Fibroblast of skin of right quadriceps (primary cell): ENCODE results near the gene PIBF1.
"Not testable (repeated sequence)": the region's sequence is repeated elsewhere in the genome, so short reads cannot be mapped to it uniquely, and the experiment has no call there.

Experiments
- DNase-seq: peaks from one replicate; pipeline ENCODE4 v3.0.0-alpha.2; 2013

Gene PIBF1

DNA sequence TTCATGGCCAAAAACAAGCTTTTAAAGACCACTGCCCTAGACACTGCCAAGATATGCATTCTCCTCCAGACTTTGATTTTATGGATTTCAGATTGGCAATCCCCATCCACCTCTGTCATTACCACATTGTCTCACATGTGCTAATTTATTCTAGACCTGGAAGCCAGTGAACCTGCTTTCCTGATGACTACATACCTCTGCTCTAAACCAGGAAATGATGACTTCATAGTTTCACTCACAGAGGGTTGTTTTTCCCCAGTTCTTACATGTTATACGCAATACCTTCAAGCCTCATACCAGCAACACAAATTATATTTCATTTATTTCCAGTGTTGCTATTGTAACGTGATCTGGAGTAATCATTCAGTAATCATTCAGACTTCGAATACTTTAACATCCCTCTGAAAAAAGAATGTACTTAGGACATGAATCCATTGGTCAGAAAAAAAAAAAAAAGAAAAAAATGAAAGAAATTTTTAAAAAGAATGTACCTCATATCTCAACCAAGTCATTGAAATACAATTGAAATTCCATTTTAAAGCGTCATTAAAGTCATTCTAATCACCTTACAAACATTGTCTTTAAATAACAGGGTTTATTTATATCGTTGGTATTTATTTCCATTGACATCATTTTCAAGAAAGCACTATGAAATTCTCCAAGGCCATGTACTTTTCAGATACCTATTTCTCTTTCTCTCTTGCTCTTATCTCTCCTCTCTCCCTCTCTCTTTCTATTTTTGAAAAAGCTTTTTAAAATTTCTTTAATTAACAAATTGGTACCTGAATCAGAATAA, 243.5 kb downstream of the PIBF1 start:
- peak; percentile 8 for DNase-seq

- no peak for DNase-seq
Observed at GRCh38 chr13:73034901-73035300, 253.0 kb downstream of the PIBF1 start.

DNA sequence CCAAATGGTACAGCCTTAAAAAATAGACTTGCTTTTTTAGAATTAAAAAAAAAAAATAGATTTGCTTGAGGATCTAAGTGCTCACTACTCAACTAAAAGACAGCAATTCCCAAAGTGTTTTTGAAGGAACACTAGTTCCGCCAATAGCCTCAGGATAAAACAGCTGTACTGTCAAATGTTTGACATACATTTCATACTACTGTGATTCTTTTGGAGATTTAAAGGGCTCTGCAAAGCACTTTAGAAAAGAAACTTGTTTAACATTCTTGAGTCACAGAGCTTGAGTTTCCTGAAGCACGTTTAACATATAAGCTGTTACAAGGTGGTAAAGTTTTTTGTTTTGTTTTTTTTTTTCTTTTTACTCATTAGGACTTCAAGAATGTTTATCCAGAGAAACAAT, 253.7 kb downstream of the PIBF1 start:
- no peak for DNase-seq

DNA sequence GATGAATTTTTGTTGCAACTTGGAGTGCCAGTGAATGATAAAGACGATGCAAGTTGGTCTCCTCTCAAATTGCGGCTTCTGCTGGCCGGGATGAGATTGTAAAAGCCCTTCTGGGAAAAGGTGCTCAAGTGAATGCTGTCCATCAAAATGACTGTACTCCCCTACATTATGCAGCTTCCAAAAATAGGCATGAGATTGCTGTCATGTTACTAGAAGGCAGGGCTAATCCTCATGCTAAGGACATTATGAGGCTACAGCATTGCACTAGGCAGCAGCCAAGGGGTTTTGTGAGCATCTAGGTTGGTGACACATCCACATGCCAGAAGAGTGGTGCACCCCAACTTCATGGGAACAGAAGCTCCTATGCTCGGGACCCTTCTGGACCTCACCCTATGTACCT, 254.6 kb downstream of the PIBF1 start:
- no peak for DNase-seq

DNA sequence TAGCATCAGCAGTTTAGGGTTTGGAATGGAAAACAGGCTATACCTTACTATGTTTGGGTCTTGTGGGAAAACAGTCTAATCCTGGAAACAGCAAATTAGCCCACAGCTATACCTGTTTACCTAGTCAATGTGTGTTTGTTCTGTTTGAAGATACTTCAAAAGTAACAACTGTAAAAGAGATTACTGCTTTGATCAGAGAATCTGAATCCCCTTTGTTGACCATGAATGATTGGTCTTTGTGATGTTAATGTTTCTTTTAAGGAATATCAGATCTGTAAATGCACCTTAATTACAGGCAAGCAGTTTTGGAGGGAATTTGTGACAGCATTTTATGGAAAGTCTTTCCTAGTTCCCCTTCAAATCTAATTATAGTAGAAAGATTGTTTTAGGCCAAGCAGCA, 256.1 kb downstream of the PIBF1 start:
- DNase-seq, result no peak

GRCh38 chr13:73039201-73040108, 257.5 kb downstream of the PIBF1 start:
- DNase-seq, result no peak

DNA sequence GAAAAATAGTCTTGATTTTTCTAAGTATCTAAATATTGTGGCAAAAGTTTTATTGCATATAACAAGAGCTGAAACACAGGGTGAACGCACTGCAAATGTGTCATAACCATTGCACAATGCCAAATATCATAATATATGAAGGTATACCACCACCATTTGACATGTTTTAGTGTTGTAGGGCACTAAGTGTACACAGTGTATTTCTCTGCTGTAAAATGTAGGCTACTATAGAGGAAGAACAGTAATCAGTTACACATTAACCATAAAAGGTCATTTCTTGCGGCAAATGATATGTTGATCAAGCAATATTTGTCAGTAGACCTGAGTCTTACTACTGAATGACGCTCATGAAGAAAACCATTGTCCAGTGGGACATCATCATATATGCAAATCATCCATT, 258.6 kb downstream of the PIBF1 start:
- no peak for DNase-seq

DNA sequence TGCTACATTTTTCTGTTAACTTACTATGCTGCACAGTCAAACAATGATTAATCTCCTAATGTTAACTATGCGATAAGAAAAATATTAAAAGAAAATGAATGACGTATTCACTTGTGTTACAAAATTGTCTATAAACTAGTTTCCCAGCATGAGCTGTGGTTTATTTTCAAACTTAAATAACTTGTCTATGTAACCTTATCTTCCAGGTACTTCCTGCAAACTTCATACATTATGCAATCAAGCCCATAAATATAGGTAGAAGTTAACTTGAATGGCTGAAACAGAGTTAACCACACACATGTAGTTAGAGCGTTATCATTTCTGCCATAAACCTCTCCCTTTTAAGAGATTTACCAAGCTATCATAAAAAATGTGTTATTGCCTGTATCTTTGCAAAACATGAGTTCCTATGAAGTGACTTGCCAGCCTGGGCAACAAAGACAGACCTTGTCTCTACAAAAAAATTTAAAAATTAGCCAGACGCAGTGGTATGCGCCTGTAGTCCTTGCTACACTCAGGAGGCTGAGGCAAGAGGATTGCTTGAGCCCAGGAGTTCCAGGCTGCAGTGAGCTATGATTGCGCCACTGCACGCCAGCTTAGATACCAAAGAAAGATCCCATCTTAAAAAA, 259.1 kb downstream of the PIBF1 start:
- DNase-seq, result peak; percentile 5

- no peak for DNase-seq
Observed at GRCh38 chr13:73045031-73045430, 263.1 kb downstream of the PIBF1 start.

- not testable (repeated sequence) for DNase-seq
Observed at GRCh38 chr13:73048615-73049014, 266.7 kb downstream of the PIBF1 start.

- DNase-seq, result no peak
Observed at GRCh38 chr13:73054712-73055111, 272.8 kb downstream of the PIBF1 start.

- peak; percentile 89 for DNase-seq
Observed at GRCh38 chr13:73055813-73056564, 274.1 kb downstream of the PIBF1 start.

DNA sequence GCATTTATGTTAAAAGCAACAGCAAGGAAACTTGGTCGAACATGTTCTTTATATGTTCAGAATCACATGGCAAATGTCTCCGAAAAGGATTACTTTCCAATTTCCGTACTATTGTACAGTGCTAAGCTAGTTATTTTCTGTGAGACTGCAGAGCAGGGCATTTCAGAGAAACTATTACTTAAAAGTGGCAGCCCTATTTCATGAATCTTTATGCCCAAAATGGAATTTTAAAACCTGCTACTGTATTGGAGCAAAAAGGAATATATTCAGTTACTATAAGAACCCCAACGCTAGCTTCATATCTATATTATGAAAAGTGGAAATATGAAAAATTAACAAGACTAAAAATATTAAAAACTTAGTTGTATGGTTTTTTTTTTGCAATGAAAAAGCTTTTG, 274.6 kb downstream of the PIBF1 start:
- no peak for DNase-seq

- no peak for DNase-seq
Observed at GRCh38 chr13:73057284-73058063, 275.5 kb downstream of the PIBF1 start.

DNA sequence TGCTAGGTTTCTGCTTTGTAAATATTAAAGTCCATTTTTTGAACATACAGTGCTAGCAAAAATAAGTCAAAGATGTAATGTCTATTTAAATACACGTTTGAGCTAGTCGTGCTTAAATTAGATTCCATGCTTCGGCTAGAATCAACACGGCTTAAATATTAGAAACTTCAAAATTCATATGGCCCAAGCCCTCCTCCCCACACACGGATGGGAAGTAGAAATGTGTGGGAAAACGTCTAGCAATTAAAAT, 276.1 kb downstream of the PIBF1 start:
- DNase-seq, result no peak

DNA sequence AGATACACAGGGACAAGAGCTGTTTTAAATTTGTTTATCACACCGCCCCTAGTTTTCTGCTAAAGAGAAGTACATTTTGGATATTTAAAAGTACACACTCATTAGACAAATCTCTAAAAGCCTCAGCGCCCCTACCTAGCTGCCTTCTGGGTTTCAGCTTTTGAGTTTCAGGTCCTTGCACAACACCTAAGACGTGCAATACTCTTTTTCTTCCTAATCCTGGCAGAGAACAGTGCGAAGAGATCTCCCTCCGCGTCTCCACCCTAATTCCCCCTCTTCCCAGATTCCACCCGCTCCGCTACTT, 276.5 kb downstream of the PIBF1 start:
- DNase-seq, result no peak

GRCh38 chr13:73058736-73059459, 277.0 kb downstream of the PIBF1 start, which contains the start of gene KLF5:
KLF5 (plus strand) TSS chr13:73059005; CDS start chr13:73059328, 323 bp downstream.
- DNase-seq, result peak; percentile 94

- peak; percentile 26 for DNase-seq
Observed at GRCh38 chr13:73059460-73060250, 277.7 kb downstream of the PIBF1 start.

GRCh38 chr13:73060251-73061160, 278.6 kb downstream of the PIBF1 start:
- DNase-seq, result peak; percentile 80

DNA sequence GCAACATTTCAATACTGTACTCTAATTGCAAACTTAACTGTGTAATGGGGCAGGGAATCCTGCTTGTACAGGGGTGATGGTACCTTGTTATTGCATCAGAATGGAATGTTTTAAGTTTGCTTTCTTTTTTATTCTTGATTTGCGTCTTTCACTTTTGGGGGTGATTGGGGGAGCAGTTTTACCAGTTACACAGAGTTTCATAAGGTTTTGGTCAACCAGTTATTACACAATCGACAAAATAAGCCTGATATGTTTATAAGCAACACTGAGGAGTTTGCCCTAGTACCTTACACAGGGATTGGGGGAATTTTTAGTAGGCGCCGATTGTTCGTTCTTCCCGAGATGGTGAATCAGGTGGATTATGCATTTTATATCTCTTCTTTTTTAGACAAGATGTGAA, 279.5 kb downstream of the PIBF1 start:
- no peak for DNase-seq
